ENCODE measurements around the gene FAM171A2.
"Not testable (repeated sequence)": the region's sequence is repeated elsewhere in the genome, so short reads cannot be mapped to it uniquely, and the experiment has no call there.

The FAM171A2 gene

GRCh38 chr17:44383363-44383762, 19.7 kb upstream of the FAM171A2 start:
- no peak for DNase-seq (ENCODE audit: low read depth)

- no peak for DNase-seq (ENCODE audit: low read depth)
Measured at GRCh38 chr17:44382917-44383316, 19.3 kb upstream of the FAM171A2 start.

GRCh38 chr17:44381810-44382305, 18.2 kb upstream of the FAM171A2 start:
- no peak for DNase-seq (ENCODE audit: low read depth)

GRCh38 chr17:44380767-44381166, 17.1 kb upstream of the FAM171A2 start:
- no peak for DNase-seq (ENCODE audit: low read depth)

- no peak for DNase-seq (ENCODE audit: low read depth)
Measured at GRCh38 chr17:44379887-44380286, 16.2 kb upstream of the FAM171A2 start.

GRCh38 chr17:44378171-44378705, 14.6 kb upstream of the FAM171A2 start:
- DNase-seq (ENCODE audit: low read depth) = no peak

GRCh38 chr17:44376779-44377178, 13.1 kb upstream of the FAM171A2 start:
- DNase-seq (ENCODE audit: low read depth) = no peak

GRCh38 chr17:44376124-44376523, 12.5 kb upstream of the FAM171A2 start:
- DNase-seq (ENCODE audit: low read depth) = no peak

GRCh38 chr17:44375196-44376017, 11.8 kb upstream of the FAM171A2 start:
- no peak for DNase-seq (ENCODE audit: low read depth)

GRCh38 chr17:44374306-44375195, 10.9 kb upstream of the FAM171A2 start:
- no peak for DNase-seq (ENCODE audit: low read depth)

GRCh38 chr17:44372036-44372435, 8.4 kb upstream of the FAM171A2 start:
- DNase-seq (ENCODE audit: low read depth) = no peak

GRCh38 chr17:44369414-44370023, 5.9 kb upstream of the FAM171A2 start:
- DNase-seq (ENCODE audit: low read depth) = not testable (repeated sequence)

- not testable (repeated sequence) for DNase-seq (ENCODE audit: low read depth)
Measured at GRCh38 chr17:44368391-44369243, 5.0 kb upstream of the FAM171A2 start.

- no peak for DNase-seq (ENCODE audit: low read depth)
Measured at GRCh38 chr17:44367231-44367979, 3.8 kb upstream of the FAM171A2 start.

- not testable (repeated sequence) for DNase-seq (ENCODE audit: low read depth)
Measured at GRCh38 chr17:44365051-44365450, 1.4 kb upstream of the FAM171A2 start.

- DNase-seq (ENCODE audit: low read depth) = no peak
Measured at GRCh38 chr17:44362949-44363612, 572 bp downstream of the FAM171A2 start.

- DNase-seq (ENCODE audit: low read depth) = no peak
Measured at GRCh38 chr17:44362459-44362948, 1.1 kb downstream of the FAM171A2 start.

GRCh38 chr17:44361292-44362260, 2.1 kb downstream of the FAM171A2 start:
- DNase-seq (ENCODE audit: low read depth) = no peak

Measured in stimulated activated CD4-positive, alpha-beta T cell treated with anti-CD3 and anti-CD28 coated beads, Interleukin-2, amount 100 ng/mL, for 4 hours (primary cell).